ENCODE results near the gene FLNB. TPM values are rescaled to one million over a fixed set of nuclear protein-coding genes. Genes with fewer than 3 reads are reported as not detected.
A peak's percentile ranks its signal among the peaks of the same experiment; 100 is the strongest.

The FLNB gene
- total RNA-seq, 1 experiment from 2014 or later, result 140 TPM

DNA sequence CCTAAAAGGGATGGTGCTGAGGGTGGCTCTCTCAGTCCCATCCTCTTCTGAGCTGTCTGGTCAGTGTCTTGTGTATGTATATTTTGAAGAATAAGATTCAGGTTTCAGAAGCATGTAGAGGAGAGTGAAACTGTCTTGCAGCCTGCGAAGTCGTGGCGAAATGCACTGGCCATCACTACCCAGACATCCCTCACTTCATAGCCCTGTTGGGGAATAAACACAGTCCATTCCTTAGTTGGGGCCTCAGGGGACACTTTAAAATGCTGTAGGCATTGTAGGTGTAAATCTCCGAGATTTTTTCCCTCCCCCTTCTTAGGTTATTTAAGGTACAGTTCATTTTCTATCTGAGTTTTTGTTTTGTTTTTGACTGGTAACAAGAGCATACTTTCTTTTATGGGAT, 108.8 kb downstream of the FLNB start:
- DNase-seq (ENCODE audit: low spot score), result no peak
- in situ Hi-C loops (cut with HindIII; ENCODE audit: low sequenced_read_pairs), result no loop called here

DNA sequence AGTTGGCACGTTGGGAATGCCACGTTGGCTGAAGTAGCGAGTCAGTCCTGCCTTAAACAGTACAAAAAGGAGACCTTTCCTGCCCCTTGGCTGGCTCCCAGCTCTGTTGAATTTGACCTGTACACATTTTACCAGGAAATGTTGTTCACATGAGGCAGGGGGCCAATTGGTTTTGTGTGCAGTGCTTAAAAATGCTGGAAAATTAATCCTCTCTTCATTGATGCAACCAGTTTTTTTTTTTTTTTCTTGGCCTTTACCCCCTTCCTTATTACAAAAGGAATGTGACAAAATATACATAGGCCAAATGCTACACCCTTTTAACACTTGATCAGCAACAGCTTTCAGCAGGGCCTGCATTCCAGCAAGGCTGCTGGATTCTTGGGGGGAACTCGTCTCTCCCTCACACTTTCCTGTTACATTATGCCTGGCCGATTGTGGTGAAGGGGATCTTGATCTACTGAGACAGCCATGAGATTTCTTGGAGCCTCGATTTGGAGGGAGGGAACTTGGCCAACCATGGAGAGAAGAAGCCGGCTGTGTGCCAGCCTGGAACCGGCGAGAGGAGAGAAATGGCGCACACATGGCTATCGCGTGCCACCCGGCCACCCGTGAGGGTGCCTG, 109.4 kb downstream of the FLNB start:
- in situ Hi-C loops (cut with HindIII; ENCODE audit: low sequenced_read_pairs), result no loop called here
- DNase-seq (ENCODE audit: low spot score), result peak; percentile 93

DNA sequence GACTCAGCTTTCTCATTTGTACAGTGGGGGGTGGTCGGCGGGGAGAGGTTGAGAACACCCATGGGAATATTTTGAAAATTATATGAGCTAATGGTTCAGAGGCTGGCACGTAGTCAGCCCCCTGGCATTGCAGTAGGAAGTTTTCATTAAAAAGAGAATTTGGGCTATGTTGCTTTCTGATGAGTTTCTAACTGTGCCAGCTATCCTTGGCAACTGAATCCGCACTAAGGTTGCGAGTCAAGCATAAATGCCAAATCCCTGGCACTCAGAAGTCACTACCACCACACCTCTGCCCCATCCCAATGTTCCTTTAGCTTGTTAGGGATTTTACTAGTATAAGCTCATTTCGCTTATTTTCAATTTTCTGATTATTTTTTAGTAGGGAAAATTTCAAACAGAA, 111.0 kb downstream of the FLNB start:
- peak; percentile 93 for DNase-seq (ENCODE audit: low spot score)
- in situ Hi-C loops (cut with HindIII; ENCODE audit: low sequenced_read_pairs), result no loop called here

- DNase-seq (ENCODE audit: low spot score), result peak; percentile 56
- in situ Hi-C loops (cut with HindIII; ENCODE audit: low sequenced_read_pairs), result no loop called here
Observed at GRCh38 chr3:58120075-58120812, 112.0 kb downstream of the FLNB start.

DNA sequence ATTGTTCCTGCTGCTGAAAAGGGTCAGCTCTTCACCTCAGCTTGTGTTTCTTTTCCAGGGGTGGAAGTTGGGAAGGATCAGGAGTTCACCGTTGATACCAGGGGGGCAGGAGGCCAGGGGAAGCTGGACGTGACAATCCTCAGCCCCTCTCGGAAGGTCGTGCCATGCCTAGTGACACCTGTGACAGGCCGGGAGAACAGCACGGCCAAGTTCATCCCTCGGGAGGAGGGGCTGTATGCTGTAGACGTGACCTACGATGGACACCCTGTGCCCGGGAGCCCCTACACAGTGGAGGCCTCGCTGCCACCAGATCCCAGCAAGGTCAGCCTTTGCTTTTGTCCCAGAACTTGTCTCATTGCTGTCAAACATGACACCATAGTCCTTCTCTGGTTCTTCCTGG, 113.0 kb downstream of the FLNB start:
- DNase-seq (ENCODE audit: low spot score), result no peak
- in situ Hi-C loops (cut with HindIII; ENCODE audit: low sequenced_read_pairs), result no loop called here

DNA sequence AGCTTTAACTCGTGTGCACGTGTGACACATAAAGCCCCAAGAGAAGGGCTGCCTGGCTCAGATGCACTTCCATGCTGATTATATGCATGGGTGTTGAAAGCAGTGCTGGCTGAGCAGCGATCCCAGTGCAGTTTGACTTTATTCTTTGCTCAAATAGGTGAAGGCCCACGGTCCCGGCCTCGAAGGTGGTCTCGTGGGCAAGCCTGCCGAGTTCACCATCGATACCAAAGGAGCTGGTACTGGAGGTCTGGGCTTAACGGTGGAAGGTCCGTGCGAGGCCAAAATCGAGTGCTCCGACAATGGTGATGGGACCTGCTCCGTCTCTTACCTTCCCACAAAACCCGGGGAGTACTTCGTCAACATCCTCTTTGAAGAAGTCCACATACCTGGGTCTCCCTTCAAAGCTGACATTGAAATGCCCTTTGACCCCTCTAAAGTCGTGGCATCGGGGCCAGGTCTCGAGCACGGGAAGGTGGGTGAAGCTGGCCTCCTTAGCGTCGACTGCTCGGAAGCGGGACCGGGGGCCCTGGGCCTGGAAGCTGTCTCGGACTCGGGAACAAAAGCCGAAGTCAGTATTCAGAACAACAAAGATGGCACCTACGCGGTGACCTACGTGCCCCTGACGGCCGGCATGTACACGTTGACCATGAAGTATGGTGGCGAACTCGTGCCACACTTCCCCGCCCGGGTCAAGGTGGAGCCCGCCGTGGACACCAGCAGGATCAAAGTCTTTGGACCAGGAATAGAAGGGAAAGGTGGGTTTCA, 114.9 kb downstream of the FLNB start:
- no peak for DNase-seq (ENCODE audit: low spot score)
- in situ Hi-C loops (cut with HindIII; ENCODE audit: low sequenced_read_pairs), result no loop called here

DNA sequence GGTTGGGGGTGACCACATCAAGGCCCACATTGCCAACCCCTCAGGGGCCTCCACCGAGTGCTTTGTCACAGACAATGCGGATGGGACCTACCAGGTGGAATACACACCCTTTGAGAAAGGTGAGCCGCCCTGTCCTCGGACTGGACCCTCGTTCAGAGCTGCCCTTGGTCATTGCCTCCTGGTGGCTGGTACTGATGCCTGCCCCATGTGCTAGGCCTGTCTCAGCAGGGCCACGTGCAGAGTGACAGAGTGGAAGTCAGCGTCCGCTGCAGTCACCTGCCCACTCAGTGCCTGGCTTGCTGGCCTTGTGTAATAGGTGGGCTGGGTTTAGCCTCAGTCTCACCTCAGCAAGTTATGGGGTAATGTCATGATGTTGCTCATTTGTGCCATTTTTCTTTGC, 116.2 kb downstream of the FLNB start:
- in situ Hi-C loops (cut with HindIII; ENCODE audit: low sequenced_read_pairs), result no loop called here

DNA sequence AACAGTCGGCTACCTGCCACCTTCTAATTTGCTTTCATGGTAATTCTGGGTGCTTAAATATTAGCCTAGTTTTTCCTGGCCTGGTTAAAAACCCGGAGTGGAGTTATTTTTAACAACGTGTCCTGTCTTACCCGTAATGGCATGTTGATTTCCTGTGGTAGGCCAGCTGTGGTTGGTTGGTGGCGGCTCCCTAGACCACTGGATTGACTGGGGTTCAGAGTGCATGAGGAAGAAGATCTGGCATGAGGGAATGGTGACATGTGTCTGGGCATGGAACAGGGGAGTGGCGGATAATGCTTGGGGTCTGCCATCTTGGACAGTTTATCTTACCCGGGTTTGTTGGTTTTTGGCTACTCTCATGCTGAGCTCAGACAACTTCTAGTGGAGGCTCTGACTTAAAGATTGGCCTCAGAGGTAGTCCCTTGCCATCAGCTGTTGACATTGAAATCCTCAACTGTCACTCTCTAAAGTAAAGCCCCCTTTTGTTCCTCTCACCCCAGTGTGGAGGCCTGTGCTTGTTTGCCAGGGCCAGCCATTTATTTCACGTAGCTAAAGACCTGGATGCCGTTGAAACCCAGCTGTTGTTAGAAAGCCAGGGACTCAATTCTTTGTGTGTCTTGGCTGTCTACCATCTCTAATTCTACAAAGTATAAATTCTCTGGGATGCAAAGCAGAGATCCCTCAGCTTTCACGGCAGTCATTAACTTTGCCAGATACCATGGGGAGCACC, 121.0 kb downstream of the FLNB start:
- in situ Hi-C loops (cut with HindIII; ENCODE audit: low sequenced_read_pairs), result no loop called here
- no peak for DNase-seq (ENCODE audit: low spot score)

More for the DNA sequence above, 116.2 kb downstream of the FLNB start:
- DNase-seq (ENCODE audit: low spot score), result no peak

DNA sequence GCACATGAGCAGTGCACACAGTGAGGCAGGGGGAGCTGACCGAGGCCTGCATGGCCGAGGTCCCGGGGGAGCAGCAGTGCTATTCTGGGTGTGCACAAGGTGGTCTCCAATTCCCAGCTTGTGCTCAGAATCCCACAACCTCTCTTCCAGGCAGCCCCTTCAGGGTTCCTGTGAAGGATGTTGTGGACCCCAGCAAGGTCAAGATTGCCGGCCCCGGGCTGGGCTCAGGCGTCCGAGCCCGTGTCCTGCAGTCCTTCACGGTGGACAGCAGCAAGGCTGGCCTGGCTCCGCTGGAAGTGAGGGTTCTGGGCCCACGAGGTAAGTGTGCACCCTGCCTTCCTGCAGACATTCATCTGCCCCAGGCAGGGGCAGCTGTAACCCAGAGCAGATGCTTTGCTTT, 122.4 kb downstream of the FLNB start:
- in situ Hi-C loops (cut with HindIII; ENCODE audit: low sequenced_read_pairs), result no loop called here
- no peak for DNase-seq (ENCODE audit: low spot score)

DNA sequence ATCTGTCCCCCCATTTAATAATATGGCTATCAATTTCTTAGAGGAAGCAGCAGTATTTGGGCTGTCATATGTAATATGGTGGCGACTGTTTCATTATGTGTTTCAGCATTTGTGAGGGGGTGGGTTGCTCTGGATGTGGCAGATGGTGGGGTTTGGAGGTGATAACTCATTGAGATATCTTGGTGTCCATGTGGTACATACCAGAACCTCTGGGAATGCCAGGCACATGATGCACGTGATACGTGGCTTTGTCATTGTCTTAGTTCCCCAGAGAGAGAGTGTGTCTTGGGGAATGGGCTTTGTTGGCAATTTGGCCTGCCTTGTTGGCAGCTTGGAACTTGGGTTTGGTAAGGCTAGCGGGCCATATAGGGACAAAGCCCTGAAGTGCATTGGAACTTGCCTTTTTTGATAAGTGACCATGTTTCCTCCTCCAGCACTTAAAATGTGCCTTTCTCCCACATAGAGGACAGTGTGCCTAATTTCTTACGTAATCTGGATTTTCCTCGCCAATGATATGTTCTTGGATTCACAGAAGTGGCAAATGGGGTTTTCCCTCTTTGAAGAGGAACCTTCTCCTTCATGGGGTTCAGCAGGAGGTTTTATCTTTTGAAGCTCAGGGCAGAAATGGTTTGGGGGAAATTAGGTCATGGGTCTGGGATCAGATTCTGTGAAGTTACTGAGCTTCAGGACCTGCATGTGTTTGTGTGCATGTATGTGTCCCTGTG, 123.0 kb downstream of the FLNB start:
- in situ Hi-C loops (cut with HindIII; ENCODE audit: low sequenced_read_pairs), result no loop called here
- DNase-seq (ENCODE audit: low spot score), result no peak

- no peak for DNase-seq (ENCODE audit: low spot score)
- in situ Hi-C loops (cut with HindIII; ENCODE audit: low sequenced_read_pairs), result no loop called here
Observed at GRCh38 chr3:58132850-58133249, 124.6 kb downstream of the FLNB start.

DNA sequence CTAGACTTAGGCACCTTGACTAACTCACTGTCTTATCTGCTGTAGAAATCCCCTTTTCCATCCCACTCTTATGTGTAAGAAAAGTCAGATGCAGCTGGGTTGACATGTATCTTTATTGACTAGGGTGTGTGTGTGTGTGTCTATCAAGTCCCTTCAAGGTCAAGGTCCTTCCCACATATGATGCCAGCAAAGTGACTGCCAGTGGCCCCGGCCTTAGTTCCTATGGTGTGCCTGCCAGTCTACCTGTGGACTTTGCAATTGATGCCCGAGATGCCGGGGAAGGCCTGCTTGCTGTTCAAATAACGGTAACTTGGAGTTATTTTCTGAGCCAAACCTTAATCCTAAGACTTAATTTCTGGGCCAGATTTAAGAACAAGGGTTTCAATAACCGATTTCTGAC, 126.2 kb downstream of the FLNB start:
- no peak for DNase-seq (ENCODE audit: low spot score)
- in situ Hi-C loops (cut with HindIII; ENCODE audit: low sequenced_read_pairs), result no loop called here

DNA sequence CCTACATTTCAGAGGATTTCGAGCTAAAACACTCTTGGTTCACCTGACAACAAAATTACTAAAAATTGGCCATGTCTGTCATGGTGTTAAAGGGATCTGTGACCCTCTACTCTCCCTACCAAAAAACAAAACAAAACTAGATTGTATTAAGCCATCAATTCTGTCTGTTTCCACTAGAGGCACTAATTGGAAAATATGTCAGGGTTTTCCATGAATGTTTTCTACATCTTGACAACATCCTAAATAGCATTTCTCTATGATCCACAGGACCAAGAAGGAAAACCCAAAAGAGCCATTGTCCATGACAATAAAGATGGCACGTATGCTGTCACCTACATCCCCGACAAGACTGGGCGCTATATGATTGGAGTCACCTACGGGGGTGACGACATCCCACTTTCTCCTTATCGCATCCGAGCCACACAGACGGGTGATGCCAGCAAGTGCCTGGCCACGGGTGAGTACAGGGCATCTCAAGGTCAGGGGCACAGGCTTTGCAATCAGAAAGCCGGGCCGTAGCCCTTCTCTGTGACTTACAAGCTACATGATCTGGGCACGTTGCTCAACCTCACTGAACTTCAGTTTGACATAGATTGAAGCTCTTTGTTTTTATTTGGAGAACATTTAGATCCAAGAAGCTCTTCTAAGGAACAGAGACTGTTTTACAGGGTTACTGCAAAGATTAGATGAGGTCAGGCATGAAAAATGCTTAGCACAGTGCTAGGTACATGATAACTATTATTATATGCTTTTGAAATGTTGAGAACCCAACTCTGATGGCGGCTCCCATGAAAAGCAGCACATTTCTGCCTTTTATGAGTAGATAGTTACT, 127.7 kb downstream of the FLNB start:
- DNase-seq (ENCODE audit: low spot score), result no peak
- in situ Hi-C loops (cut with HindIII; ENCODE audit: low sequenced_read_pairs), result no loop called here

DNA sequence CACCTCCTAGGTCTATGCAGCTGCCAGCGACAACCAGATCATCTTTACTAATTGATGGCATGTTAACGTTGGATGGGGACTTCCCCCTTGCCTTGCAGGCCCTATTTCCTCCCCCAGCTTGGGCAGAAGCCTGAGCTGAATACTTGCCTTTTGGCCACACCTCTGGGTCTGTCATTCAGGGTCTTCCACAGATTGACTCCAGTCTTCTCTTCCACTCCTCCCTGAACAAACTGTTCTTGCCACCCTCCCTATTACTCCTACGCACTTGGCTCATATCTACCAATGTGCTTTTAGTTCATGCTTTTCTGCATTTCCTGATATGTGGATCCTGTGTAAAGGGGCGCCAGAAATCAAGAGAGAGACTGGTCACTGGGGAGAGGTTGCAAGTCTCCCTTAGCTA, 129.1 kb downstream of the FLNB start:
- in situ Hi-C loops (cut with HindIII; ENCODE audit: low sequenced_read_pairs), result no loop called here
- no peak for DNase-seq (ENCODE audit: low spot score)

DNA sequence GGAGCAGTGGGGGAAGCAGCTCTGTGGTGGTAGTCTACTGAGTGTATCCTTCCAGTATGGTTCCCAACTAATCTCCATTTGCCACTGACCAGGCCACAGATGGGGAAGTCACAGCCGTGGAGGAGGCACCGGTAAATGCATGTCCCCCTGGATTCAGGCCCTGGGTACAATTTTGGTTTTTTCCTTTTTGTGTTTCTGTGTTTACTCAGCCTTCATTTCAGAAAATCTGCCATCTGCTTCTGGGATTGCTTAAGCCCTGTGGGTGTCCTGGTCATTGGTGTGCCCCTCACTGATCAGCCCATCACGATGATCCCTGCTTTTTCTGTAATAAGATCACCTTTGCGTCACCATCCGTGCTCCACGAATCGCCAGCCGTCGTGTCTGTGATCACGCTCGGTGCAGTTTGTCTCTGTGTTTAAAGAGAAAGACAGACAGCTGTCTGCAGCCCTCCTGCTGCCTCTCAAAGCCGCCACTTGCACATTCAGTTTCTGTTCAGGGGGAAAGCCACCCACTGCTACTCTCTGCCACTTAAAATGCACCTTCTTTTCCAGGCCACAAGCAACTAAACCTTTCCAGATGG, 133.6 kb downstream of the FLNB start:
- in situ Hi-C loops (cut with HindIII; ENCODE audit: low sequenced_read_pairs), result no loop called here
- DNase-seq (ENCODE audit: low spot score), result peak; percentile 60

DNA sequence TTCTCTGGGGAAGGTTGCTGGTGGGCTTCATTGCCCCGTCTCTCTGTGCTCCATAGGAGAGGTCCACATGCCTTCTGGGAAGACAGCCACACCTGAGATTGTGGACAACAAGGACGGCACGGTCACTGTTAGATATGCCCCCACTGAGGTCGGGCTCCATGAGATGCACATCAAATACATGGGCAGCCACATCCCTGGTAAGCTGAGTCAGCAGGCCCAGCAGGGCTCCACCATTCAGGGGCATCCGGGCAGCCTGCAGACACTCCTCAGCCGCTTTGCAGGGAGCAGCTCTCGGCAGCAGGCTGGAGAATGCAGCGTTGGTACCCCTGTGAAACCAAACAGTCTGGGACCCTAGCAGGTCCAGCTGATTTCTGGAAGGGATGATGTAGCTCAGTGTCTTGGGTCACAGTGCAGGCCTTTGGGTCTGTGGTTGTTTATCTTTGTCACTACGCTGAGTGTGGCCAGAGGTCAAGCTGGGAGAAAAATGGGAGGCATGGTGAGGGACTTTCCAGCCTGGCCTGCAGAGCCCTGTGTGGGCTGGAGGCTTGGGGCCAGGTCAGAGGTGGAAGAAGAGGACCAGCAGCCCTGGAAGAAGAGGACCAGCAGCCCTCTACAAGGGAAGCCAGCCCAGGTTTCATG, 135.3 kb downstream of the FLNB start:
- in situ Hi-C loops (cut with HindIII; ENCODE audit: low sequenced_read_pairs), result no loop called here
- no peak for DNase-seq (ENCODE audit: low spot score)

- DNase-seq (ENCODE audit: low spot score), result no peak
- in situ Hi-C loops (cut with HindIII; ENCODE audit: low sequenced_read_pairs), result no loop called here
Observed at GRCh38 chr3:58144478-58145325, 136.5 kb downstream of the FLNB start.

Data from G401 (cell line).